HG03565 (cell line): Measurements from ENCODE around the gene DSCAML1.

Experiments used
- ATAC-seq: cut with Tn5 transposase; IDR thresholded peaks from one replicate; pipeline ENCODE4 v1.9.1; 2021; ENCODE audit warnings: mild to moderate bottlenecking, moderate library complexity; ENCODE audit not compliant: unreplicated experiment

The DSCAML1 gene

GRCh38 chr11:117621226-117621625, 175.8 kb downstream of the DSCAML1 start:
- ATAC-seq, result no peak

GRCh38 chr11:117620659-117621058, 176.4 kb downstream of the DSCAML1 start:
- ATAC-seq, result no peak

- no peak for ATAC-seq
Observed at GRCh38 chr11:117620086-117620485, 176.9 kb downstream of the DSCAML1 start.

- ATAC-seq, result no peak
Observed at GRCh38 chr11:117619661-117620060, 177.4 kb downstream of the DSCAML1 start.

- no peak for ATAC-seq
Observed at GRCh38 chr11:117618982-117619355, 178.0 kb downstream of the DSCAML1 start.

- ATAC-seq, result no peak
Observed at GRCh38 chr11:117618302-117618981, 178.6 kb downstream of the DSCAML1 start.

GRCh38 chr11:117616979-117617378, 180.0 kb downstream of the DSCAML1 start:
- ATAC-seq, result no peak

- ATAC-seq, result no peak
Observed at GRCh38 chr11:117614728-117615127, 182.3 kb downstream of the DSCAML1 start.

- ATAC-seq, result no peak
Observed at GRCh38 chr11:117613521-117613920, 183.5 kb downstream of the DSCAML1 start.

- ATAC-seq, result no peak
Observed at GRCh38 chr11:117612177-117612576, 184.8 kb downstream of the DSCAML1 start.

- ATAC-seq, result no peak
Observed at GRCh38 chr11:117610901-117611300, 186.1 kb downstream of the DSCAML1 start.

- no peak for ATAC-seq
Observed at GRCh38 chr11:117610045-117610444, 187.0 kb downstream of the DSCAML1 start.

- no peak for ATAC-seq
Observed at GRCh38 chr11:117607449-117607848, 189.6 kb downstream of the DSCAML1 start.

- ATAC-seq, result no peak
Observed at GRCh38 chr11:117606790-117607189, 190.2 kb downstream of the DSCAML1 start.

GRCh38 chr11:117606211-117606610, 190.8 kb downstream of the DSCAML1 start:
- peak; percentile 41 for ATAC-seq

GRCh38 chr11:117605331-117605730, 191.7 kb downstream of the DSCAML1 start:
- ATAC-seq, result no peak

- ATAC-seq, result no peak
Observed at GRCh38 chr11:117604336-117604995, 192.6 kb downstream of the DSCAML1 start.

- ATAC-seq, result no peak
Observed at GRCh38 chr11:117603932-117604331, 193.1 kb downstream of the DSCAML1 start.

GRCh38 chr11:117601006-117601708, 195.9 kb downstream of the DSCAML1 start:
- no peak for ATAC-seq

GRCh38 chr11:117600234-117600783, 196.7 kb downstream of the DSCAML1 start:
- ATAC-seq, result no peak

GRCh38 chr11:117597071-117597470, 199.9 kb downstream of the DSCAML1 start:
- no peak for ATAC-seq

GRCh38 chr11:117595440-117595839, 201.6 kb downstream of the DSCAML1 start:
- ATAC-seq, result no peak
